Measurements from ENCODE around the gene GABBR2. TPM values are rescaled to one million over a fixed set of nuclear protein-coding genes. Genes with fewer than 3 reads are reported as not detected.

GABBR2 gene
- total and polyA plus RNA-seq, 4 donors: 20.0 to 140 (median 93.3) TPM

GRCh38 chr9:98456156-98456613 is 252.6 kb downstream of the GABBR2 start:
- H3K27me3 ChIP-seq (ENCODE audit: control insufficient read depth, insufficient read depth, low read length): no peaks in the 10 kb centered on the region
- H3K36me3 ChIP-seq (ENCODE audit: control insufficient read depth, insufficient read depth, low read length): peaks cover 16% of the 10 kb centered on the region
- H3K27ac ChIP-seq (ENCODE audit: low read depth, low read length): no peak overlapping the region
- WGBS (ENCODE audit: insufficient coverage): no CpG with 5 or more reads among the region's 2 CpGs
- peaks cover 24% of the 10 kb centered on the region for H3K4me1 ChIP-seq (ENCODE audit: control insufficient read depth, insufficient read depth, low read length)
- H3K4me3 ChIP-seq (ENCODE audit: low read depth, low read length): no peak overlapping the region
- DNase-seq (ENCODE audit: low read depth in 4 of 6, low spot score in 6 of 6): no peak
- H3K9me3 ChIP-seq (ENCODE audit: control insufficient read depth, insufficient read depth, low read length): peaks cover 9% of the 10 kb centered on the region

- WGBS (ENCODE audit: insufficient coverage): 54% methylated on average over 9 of the region's 12 CpGs
- Histone ChIP-seq H3K36me3 (ENCODE audit: control insufficient read depth, insufficient read depth, low read length) (peaks cover 20% of the 10 kb centered on the region), H3K4me3 (ENCODE audit: low read depth, low read length) (no peak overlapping the region), H3K9me3 (ENCODE audit: control insufficient read depth, insufficient read depth, low read length) (peaks cover 6% of the 10 kb centered on the region), H3K27ac (ENCODE audit: low read depth, low read length) (no peak overlapping the region), H3K27me3 (ENCODE audit: control insufficient read depth, insufficient read depth, low read length) (no peaks in the 10 kb centered on the region), H3K4me1 (ENCODE audit: control insufficient read depth, insufficient read depth, low read length) (peaks cover 24% of the 10 kb centered on the region)
- peak in 1 of 6 donors; percentile 43 for DNase-seq (ENCODE audit: low read depth in 4 of 6, low spot score in 6 of 6)
Observed at GRCh38 chr9:98455256-98456155, 253.2 kb downstream of the GABBR2 start.

DNA sequence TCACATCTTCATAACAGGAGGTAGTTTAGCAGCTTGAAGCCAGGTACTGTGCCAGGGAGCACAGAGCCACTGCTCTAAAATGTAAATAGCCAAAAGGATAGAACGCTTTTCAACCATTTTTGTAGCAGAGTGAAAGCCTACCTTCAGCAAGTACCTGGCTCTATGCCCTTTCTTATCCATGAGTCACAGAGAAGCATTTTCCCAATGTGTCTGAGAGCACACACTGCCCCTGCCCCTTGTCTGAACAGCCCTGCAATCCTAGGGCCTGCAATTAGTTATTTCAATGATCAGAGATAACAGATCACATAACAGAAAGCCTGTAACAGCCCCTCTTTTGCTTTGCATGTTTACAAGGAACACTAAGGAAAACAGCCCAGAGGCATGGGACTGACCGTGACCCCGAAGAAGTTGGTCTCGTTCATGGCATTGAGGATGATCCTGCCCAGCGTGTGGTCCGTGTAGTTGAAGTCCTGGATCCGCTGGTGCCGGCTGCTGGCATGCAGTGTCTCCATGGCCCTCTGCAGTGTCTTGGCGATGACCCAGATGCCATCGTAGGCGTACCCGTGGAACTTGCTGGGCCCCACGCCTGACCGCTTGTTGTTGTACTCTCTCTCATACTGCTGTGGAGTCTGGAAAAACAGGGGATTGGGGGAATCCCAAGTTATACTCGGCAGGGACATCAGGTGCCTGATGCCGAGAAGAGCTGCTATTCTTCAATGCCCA is 255.0 kb downstream of the GABBR2 start:
- 58% methylated on average over 15 of the region's 16 CpGs for WGBS (ENCODE audit: insufficient coverage)
- no peak for DNase-seq (ENCODE audit: low read depth in 4 of 6, low spot score in 6 of 6)
- Histone ChIP-seq H3K4me1 (ENCODE audit: control insufficient read depth, insufficient read depth, low read length) (peaks cover 24% of the 10 kb centered on the region), H3K27ac (ENCODE audit: low read depth, low read length) (no peak overlapping the region), H3K36me3 (ENCODE audit: control insufficient read depth, insufficient read depth, low read length) (peaks cover 20% of the 10 kb centered on the region), H3K9me3 (ENCODE audit: control insufficient read depth, insufficient read depth, low read length) (no peaks in the 10 kb centered on the region), H3K4me3 (ENCODE audit: low read depth, low read length) (no peak overlapping the region), H3K27me3 (ENCODE audit: control insufficient read depth, insufficient read depth, low read length) (no peaks in the 10 kb centered on the region)

DNA sequence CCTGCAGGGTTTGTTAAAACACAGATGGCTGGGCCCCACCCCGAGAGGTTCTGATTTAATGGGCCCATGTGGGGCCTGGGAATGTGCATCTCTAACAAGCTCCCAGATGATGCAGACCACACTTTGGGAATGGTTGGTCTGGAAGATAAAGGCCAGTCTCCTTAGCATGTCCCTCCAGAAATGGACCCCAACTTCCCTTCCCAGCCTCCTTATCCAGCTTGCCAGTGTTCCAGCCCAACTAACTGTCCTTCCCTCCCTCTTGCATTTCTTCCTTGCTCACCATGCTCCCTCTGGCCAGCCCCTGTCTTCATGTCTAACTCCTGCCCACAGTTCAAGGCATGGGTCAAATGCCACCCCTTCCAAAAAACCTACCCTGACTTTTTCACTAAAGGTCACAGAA is 257.2 kb downstream of the GABBR2 start:
- no peak for DNase-seq (ENCODE audit: low read depth in 4 of 6, low spot score in 6 of 6)
- Histone ChIP-seq H3K4me3 (ENCODE audit: low read depth, low read length) (no peak overlapping the region), H3K27ac (ENCODE audit: low read depth, low read length) (no peak overlapping the region), H3K27me3 (ENCODE audit: control insufficient read depth, insufficient read depth, low read length) (no peaks in the 10 kb centered on the region), H3K36me3 (ENCODE audit: control insufficient read depth, insufficient read depth, low read length) (peaks cover 17% of the 10 kb centered on the region), H3K4me1 (ENCODE audit: control insufficient read depth, insufficient read depth, low read length) (peaks cover 24% of the 10 kb centered on the region), H3K9me3 (ENCODE audit: control insufficient read depth, insufficient read depth, low read length) (no peaks in the 10 kb centered on the region)
- WGBS (ENCODE audit: insufficient coverage): 86% methylated on average over 1 of the region's 1 CpG

- no peak for DNase-seq (ENCODE audit: low read depth in 4 of 6, low spot score in 6 of 6)
- Histone ChIP-seq H3K4me3 (ENCODE audit: low read depth, low read length) (no peak overlapping the region), H3K4me1 (ENCODE audit: control insufficient read depth, insufficient read depth, low read length) (peaks cover 17% of the 10 kb centered on the region), H3K27me3 (ENCODE audit: control insufficient read depth, insufficient read depth, low read length) (no peaks in the 10 kb centered on the region), H3K9me3 (ENCODE audit: control insufficient read depth, insufficient read depth, low read length) (no peaks in the 10 kb centered on the region), H3K27ac (ENCODE audit: low read depth, low read length) (no peak overlapping the region), H3K36me3 (ENCODE audit: control insufficient read depth, insufficient read depth, low read length) (peaks cover 17% of the 10 kb centered on the region)
- 100% methylated on average over 1 of the region's 2 CpGs for WGBS (ENCODE audit: insufficient coverage)
Observed at GRCh38 chr9:98450496-98450895, 258.2 kb downstream of the GABBR2 start.

DNA sequence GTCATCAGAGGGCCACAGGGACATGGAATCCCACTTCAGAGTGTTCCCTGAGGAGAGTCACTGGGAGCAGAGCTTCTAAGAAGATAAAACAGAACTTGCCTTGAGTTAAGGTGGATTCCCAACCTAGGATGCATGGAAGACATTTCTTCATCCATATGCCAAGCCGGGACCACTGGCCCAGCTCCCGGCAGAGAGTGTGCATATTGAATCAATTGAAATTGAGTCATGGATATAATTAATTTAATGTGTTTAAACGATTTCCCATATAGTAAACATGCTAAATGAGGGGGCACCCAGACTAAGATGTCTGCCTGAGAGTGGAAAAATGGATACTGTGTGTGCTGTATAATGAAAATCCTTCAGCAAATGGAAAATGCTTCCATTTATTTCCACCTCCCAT is 258.9 kb downstream of the GABBR2 start:
- Histone ChIP-seq H3K4me3 (ENCODE audit: low read depth, low read length) (no peak overlapping the region), H3K27me3 (ENCODE audit: control insufficient read depth, insufficient read depth, low read length) (no peaks in the 10 kb centered on the region), H3K4me1 (ENCODE audit: control insufficient read depth, insufficient read depth, low read length) (peaks cover 11% of the 10 kb centered on the region), H3K27ac (ENCODE audit: low read depth, low read length) (no peak overlapping the region), H3K36me3 (ENCODE audit: control insufficient read depth, insufficient read depth, low read length) (peaks cover 14% of the 10 kb centered on the region), H3K9me3 (ENCODE audit: control insufficient read depth, insufficient read depth, low read length) (no peaks in the 10 kb centered on the region)
- WGBS (ENCODE audit: insufficient coverage): no CpG with 5 or more reads among the region's 3 CpGs
- DNase-seq (ENCODE audit: low read depth in 4 of 6, low spot score in 6 of 6): no peak

GRCh38 chr9:98445576-98445975 is 263.2 kb downstream of the GABBR2 start:
- no peaks in the 10 kb centered on the region for H3K4me1 ChIP-seq (ENCODE audit: control insufficient read depth, insufficient read depth, low read length)
- 80% methylated on average over 1 of the region's 1 CpG for WGBS (ENCODE audit: insufficient coverage)
- no peaks in the 10 kb centered on the region for H3K9me3 ChIP-seq (ENCODE audit: control insufficient read depth, insufficient read depth, low read length)

DNA sequence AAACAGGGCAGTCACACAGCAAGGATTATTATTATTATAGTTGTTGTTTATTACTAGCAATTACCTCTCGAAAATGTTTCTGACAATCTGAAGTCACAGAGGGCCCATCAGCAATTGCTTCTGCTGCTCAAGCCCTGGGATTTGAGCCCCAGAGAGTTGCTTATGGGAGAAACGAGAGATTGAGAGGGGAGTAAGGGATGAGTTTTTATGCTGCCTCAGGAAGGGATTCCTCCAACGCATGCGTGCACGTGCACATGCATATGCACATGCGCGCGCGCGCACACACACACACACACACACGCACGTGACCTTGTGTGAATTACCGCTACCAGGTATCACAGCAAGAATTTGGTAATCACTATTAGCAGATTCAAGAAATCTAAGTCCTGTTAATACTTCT is 264.1 kb downstream of the GABBR2 start:
- Histone ChIP-seq H3K4me1 (ENCODE audit: control insufficient read depth, insufficient read depth, low read length) (no peaks in the 10 kb centered on the region), H3K27ac (ENCODE audit: low read depth, low read length) (no peak overlapping the region), H3K27me3 (ENCODE audit: control insufficient read depth, insufficient read depth, low read length) (no peaks in the 10 kb centered on the region), H3K9me3 (ENCODE audit: control insufficient read depth, insufficient read depth, low read length) (no peaks in the 10 kb centered on the region), H3K4me3 (ENCODE audit: low read depth, low read length) (no peak overlapping the region), H3K36me3 (ENCODE audit: control insufficient read depth, insufficient read depth, low read length) (peaks cover 2% of the 10 kb centered on the region)
- peak in 2 of 6 donors; percentile 17 to 84 for DNase-seq (ENCODE audit: low read depth in 4 of 6, low spot score in 6 of 6)
- WGBS (ENCODE audit: insufficient coverage): 89% methylated on average over 9 of the region's 13 CpGs

More at GRCh38 chr9:98445576-98445975, 263.2 kb downstream of the GABBR2 start:
- Histone ChIP-seq H3K27ac (ENCODE audit: low read depth, low read length) (no peak overlapping the region), H3K27me3 (ENCODE audit: control insufficient read depth, insufficient read depth, low read length) (no peaks in the 10 kb centered on the region), H3K36me3 (ENCODE audit: control insufficient read depth, insufficient read depth, low read length) (peaks cover 2% of the 10 kb centered on the region), H3K4me3 (ENCODE audit: low read depth, low read length) (no peak overlapping the region)
- no peak for DNase-seq (ENCODE audit: low read depth in 4 of 6, low spot score in 6 of 6)

DNA sequence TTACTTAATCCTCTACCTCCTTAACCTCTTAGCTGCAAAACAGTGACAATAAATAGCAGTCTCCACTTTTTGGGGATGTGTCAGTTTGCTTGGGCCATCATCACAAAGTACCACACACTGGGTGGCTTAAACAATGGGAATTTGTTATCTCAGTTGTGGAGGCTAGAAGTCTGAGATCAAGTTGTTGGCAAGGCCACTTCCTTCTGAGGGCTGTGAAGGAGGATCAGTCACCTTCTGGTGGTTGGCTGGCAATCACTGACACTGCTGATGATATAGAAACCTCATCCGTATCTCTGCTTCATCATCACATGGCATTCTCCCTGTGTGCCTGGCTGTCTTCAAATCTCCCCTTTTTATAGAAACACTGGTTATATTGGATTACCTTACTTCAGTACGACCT is 266.2 kb downstream of the GABBR2 start:
- H3K36me3 ChIP-seq (ENCODE audit: control insufficient read depth, insufficient read depth, low read length): peaks cover 2% of the 10 kb centered on the region
- WGBS (ENCODE audit: insufficient coverage): 67% methylated on average over 1 of the region's 2 CpGs
- no peak overlapping the region for H3K4me3 ChIP-seq (ENCODE audit: low read depth, low read length)
- no peaks in the 10 kb centered on the region for H3K9me3 ChIP-seq (ENCODE audit: control insufficient read depth, insufficient read depth, low read length)
- no peaks in the 10 kb centered on the region for H3K4me1 ChIP-seq (ENCODE audit: control insufficient read depth, insufficient read depth, low read length)
- H3K27me3 ChIP-seq (ENCODE audit: control insufficient read depth, insufficient read depth, low read length): no peaks in the 10 kb centered on the region
- no peak for DNase-seq (ENCODE audit: low read depth in 4 of 6, low spot score in 6 of 6)
- H3K27ac ChIP-seq (ENCODE audit: low read depth, low read length): no peak overlapping the region

Measured in spinal cord (tissue), 10 donors.